GM10266 (cell line): ENCODE results near the gene UBXN4.
A peak's percentile ranks its signal among the peaks of the same experiment; 100 is the strongest.
"Not testable (repeated sequence)": the region's sequence is repeated elsewhere in the genome, so short reads cannot be mapped to it uniquely, and the experiment has no call there.

Source experiments
- DNase-seq: peaks from one replicate; pipeline ENCODE4 v3.0.0; 2012; ENCODE audit errors: extremely low spot score
- TF ChIP-seq, protein P1 (sequence below): IDR thresholded peaks from 2 replicates; pipeline ENCODE4 v1.5.1; 2012; ENCODE audit warnings: mild to moderate bottlenecking, low read depth; ENCODE audit not compliant: control insufficient read depth, insufficient read depth; ENCODE audit errors: missing control alignments

Gene UBXN4, protein sequence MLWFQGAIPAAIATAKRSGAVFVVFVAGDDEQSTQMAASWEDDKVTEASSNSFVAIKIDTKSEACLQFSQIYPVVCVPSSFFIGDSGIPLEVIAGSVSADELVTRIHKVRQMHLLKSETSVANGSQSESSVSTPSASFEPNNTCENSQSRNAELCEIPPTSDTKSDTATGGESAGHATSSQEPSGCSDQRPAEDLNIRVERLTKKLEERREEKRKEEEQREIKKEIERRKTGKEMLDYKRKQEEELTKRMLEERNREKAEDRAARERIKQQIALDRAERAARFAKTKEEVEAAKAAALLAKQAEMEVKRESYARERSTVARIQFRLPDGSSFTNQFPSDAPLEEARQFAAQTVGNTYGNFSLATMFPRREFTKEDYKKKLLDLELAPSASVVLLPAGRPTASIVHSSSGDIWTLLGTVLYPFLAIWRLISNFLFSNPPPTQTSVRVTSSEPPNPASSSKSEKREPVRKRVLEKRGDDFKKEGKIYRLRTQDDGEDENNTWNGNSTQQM

DNA sequence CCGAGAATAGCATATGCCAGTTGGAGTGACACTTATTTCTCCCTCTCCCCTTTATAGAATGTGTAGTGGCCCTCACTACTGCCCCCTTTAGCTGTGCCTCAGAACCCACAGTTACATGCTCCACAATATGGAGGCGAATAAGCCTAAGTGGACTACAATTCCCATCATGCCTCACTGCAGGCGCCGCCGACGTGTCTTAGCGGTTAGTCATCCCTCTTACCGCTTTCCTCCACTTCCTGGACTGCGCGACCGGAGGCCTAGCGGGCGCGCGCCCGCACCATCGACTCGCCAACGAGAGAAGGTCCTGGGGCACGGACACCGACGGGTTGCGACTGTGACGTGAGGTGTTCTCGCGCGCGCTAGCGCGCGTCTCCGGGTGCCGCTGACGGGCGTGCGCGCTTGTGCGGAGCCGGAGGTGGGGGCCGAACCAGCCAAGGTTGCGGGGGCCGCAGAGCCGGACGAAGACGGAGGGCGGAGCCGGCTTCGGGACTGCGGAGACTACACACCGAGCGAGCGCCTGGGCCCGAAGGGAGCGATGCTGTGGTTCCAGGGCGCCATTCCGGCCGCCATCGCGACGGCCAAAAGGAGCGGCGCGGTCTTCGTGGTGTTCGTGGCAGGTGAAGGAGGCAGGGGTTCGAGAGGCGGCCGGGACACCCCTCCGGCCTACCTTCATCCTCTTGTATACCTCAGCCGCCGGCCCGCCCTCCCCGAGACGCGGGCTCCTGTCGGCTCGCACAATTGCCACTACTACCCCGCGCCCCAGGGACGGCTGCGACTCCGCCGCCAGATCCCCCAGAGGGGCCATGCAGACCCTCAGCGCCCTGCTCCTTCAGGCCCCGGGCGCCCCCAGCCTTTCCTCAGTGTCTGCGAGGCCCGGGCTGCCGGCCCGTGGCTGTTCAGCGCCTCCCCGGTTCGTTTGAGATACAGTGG is at the start of gene UBXN4:
TSS of gene UBXN4 (plus strand) at position 461 of the 930 bp plus-strand sequence. CDS start at position 536, 75 bp downstream.
- peak; percentile 94 for DNase-seq
- TF ChIP-seq, protein P1, sequence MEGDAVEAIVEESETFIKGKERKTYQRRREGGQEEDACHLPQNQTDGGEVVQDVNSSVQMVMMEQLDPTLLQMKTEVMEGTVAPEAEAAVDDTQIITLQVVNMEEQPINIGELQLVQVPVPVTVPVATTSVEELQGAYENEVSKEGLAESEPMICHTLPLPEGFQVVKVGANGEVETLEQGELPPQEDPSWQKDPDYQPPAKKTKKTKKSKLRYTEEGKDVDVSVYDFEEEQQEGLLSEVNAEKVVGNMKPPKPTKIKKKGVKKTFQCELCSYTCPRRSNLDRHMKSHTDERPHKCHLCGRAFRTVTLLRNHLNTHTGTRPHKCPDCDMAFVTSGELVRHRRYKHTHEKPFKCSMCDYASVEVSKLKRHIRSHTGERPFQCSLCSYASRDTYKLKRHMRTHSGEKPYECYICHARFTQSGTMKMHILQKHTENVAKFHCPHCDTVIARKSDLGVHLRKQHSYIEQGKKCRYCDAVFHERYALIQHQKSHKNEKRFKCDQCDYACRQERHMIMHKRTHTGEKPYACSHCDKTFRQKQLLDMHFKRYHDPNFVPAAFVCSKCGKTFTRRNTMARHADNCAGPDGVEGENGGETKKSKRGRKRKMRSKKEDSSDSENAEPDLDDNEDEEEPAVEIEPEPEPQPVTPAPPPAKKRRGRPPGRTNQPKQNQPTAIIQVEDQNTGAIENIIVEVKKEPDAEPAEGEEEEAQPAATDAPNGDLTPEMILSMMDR: peak; percentile 51

DNA sequence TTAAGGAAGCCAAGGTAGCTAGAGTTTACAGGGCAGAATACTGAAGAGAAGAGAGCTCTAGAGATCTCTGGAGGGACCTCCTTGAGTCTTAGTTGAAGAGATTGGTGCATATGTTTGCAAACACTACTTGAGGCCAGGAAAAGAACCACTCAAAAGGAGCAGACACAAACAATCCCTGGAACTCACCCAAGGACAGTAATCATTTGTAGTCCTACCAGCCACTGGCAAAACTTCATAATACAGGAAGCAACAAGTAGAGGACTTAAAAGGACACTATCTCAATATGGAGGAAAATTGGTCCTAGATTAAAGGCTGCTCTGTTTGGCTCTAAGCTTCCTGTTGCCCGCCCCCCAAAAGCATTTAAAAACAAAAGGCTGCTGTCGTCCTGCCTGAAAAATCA is 46.9 kb upstream of the UBXN4 start:
- TF ChIP-seq, protein P1: no peak

DNA sequence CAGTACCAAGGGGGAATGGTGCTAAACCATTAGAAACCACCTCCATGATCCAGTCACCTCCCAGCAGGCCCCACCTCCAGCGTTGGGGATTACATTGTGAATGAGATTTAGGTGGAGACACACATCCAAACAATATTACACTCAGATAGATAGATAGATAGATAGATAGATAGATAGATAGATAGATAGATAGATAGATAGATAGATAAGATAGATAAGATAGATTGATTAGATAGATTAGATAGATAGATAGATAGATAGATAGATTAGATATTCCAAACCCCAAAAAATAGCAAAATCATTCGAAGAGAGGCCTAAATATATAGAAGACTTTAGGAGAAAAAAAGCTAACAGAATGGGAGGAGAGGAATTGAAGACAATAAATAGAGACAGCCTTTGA is 42.8 kb upstream of the UBXN4 start:
- DNase-seq: no peak
- TF ChIP-seq, protein P1: no peak

More for the DNA sequence above, 46.9 kb upstream of the UBXN4 start:
- DNase-seq: no peak

DNA sequence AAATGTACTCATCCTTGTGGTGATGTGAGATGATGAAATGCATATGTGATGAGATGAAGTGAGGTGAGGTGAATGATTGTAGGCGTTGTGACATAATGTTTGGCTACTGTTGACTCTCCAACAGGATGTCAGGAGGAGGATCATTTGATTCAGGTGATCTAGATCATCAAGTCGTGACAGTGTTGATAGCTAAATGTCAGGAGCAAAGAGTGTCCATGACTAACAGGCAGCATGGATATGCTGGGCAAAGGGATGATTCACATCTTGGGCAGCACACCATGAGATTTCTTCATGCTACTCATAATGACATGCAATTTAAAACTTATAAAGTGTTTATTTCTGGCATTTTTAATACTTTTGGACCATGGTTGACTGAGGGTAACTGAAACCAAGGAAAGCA is 40.2 kb upstream of the UBXN4 start:
- no peak for DNase-seq
- TF ChIP-seq, protein P1: no peak

DNA sequence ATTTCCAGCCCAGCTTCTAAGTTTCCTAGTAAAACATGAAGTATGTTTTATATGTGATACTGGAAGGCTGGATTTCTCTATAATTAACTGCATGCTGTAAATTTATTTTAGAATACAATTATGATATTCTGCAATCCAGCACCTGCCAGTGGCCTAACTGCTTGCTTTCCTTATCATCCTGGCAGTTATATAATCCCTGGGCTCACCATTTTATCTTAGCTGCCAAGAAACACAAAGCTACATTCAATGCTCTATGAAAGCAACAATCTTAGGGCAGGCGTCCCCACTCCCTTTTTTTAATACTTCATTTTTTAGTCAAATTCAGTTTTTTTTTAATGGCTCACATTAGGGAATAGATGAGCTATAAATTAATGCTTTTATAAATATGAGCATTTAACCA is 38.4 kb upstream of the UBXN4 start:
- no peak for DNase-seq
- TF ChIP-seq, protein P1: no peak

DNA sequence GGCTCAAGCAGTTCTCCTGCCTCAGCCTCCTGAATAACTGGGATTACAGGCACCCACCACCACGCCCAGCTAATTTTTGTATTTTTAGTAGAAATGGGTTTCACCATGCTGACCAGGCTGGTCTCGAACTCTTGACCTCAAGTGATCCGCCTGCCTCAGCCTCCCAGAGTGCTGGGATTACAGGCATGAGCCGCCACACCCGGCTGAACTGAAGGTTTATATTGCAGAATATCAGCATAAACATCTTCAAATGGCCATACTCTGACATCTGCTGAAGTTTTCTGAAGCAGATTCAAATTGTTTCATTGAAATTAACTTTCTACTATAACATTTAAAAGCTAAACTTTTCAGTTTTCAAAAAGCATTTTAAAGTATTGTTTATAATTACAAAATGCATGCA is 37.6 kb upstream of the UBXN4 start:
- DNase-seq: not testable (repeated sequence)

DNA sequence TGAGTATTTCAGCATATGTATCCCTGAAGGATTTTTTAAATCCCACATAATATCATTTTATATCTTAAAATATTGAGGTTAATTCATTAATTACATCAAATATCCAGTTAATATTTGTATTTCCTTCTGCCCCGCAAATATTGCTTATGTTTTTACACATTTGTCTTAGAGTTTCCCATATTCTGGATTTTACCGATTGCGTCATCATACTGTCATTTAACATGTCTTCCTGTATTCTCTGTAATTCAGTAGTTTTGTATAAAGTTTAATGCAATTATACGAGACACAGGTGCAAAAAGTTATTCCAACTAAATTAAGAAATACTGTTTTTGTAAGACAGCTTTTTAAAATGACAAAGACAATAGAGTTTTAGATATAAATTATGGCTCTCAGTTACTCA is 33.5 kb upstream of the UBXN4 start:
- DNase-seq: no peak
- TF ChIP-seq, protein P1: no peak
